Measurements from ENCODE around the gene SNX20. TPM values are rescaled to one million over a fixed set of nuclear protein-coding genes. Genes with fewer than 3 reads are reported as not detected.
A peak's percentile ranks its signal among the peaks of the same experiment; 100 is the strongest.

SNX20 gene
- total RNA-seq, 5 donors from 2014 or later (not counting 1 experiment from before 2014, with no cell fraction given): 38.8 to 85.2 (median 69.6) TPM

- peak overlapping the region; percentile 76 for H3K27ac ChIP-seq (ENCODE audit: low read length)
- H3K9me3 Mint-ChIP-seq: no peaks in the 10 kb centered on the region
- ChIA-PET POLR2A (interaction anchor here (0.5 to 2.0 kb wide), 5 partner anchors 12 to 524 kb away, joined by 3 to 11 read pairs (median 3); partner anchors contain the start of gene CYLD (in 1 of the 2)), CTCF (interaction anchor here (0.5 to 2.7 kb wide), 5 partner anchors 12 to 399 kb away, joined by 7 to 17 read pairs (median 9); partner anchors contain the start of gene CYLD (in 1 of the 2))
- peaks cover 39% of the 10 kb centered on the region for H3K36me3 Mint-ChIP-seq
- no peak for DNase-seq
- H3K27me3 Mint-ChIP-seq: no peaks in the 10 kb centered on the region
- ATAC-seq (replicated peaks in 1 of 4): no peak
- H3K27ac Mint-ChIP-seq: peak overlapping the region; percentile 98 to 99
- H3K27me3 ChIP-seq (replicated peaks in 1 of 2; ENCODE audit: control insufficient read depth in 2 of 2, extremely low read depth in 1 of 2, insufficient read depth in 2 of 2, low read length in 1 of 2): no peaks in the 10 kb centered on the region
- 0% methylated on average over 1 of the region's 6 CpGs for WGBS (ENCODE audit: insufficient coverage)
- peak overlapping the region; percentile 89 to 100 for H3K4me3 ChIP-seq (ENCODE audit: control insufficient read depth in 1 of 2, extremely low read depth in 1 of 2, low read length in 1 of 2)
- peak overlapping the region; percentile 90 to 94 (median 94) for H3K4me3 Mint-ChIP-seq
- no peaks in the 10 kb centered on the region for H3K9me3 ChIP-seq
- H3K4me1 ChIP-seq (ENCODE audit: control insufficient read depth in 1 of 2, extremely low read depth in 1 of 2, insufficient read depth in 2 of 2, low read length in 2 of 2): peaks cover 52 to 87% of the 10 kb centered on the region in 2 experiments
- peaks cover 12 to 45% of the 10 kb centered on the region in 2 donors for H3K36me3 ChIP-seq (ENCODE audit: control insufficient read depth in 2 of 2, extremely low read depth in 1 of 2, insufficient read depth in 1 of 2, low read length in 1 of 2)
- peaks cover 84 to 89% (median 86%) of the 10 kb centered on the region in 3 donors for H3K4me1 Mint-ChIP-seq
These were observed 1.2 kb downstream of the SNX20 start for GRCh38 chr16:50679676-50680555.

GRCh38 chr16:50679266-50679665 is 1.8 kb downstream of the SNX20 start:
- Mint-ChIP-seq H3K4me1 (peaks cover 78 to 83% (median 80%) of the 10 kb centered on the region in 3 donors), H3K36me3 (peaks cover 45% of the 10 kb centered on the region), H3K27ac (peak overlapping the region; percentile 98 to 99), H3K27me3 (no peaks in the 10 kb centered on the region), H3K9me3 (no peaks in the 10 kb centered on the region), H3K4me3 (peak overlapping the region; percentile 90 to 94 (median 94))
- Histone ChIP-seq H3K4me1 (ENCODE audit: control insufficient read depth in 1 of 2, extremely low read depth in 1 of 2, insufficient read depth in 2 of 2, low read length in 2 of 2) (peaks cover 45 to 81% of the 10 kb centered on the region in 2 experiments), H3K27ac (ENCODE audit: low read length) (peak overlapping the region; percentile 76), H3K36me3 (ENCODE audit: control insufficient read depth in 2 of 2, extremely low read depth in 1 of 2, insufficient read depth in 1 of 2, low read length in 1 of 2) (peaks cover 14 to 51% of the 10 kb centered on the region in 2 donors), H3K27me3 (replicated peaks in 1 of 2; ENCODE audit: control insufficient read depth in 2 of 2, extremely low read depth in 1 of 2, insufficient read depth in 2 of 2, low read length in 1 of 2) (no peaks in the 10 kb centered on the region), H3K4me3 (ENCODE audit: control insufficient read depth in 1 of 2, extremely low read depth in 1 of 2, low read length in 1 of 2) (peak overlapping the region; percentile 89 to 100), H3K9me3 (no peaks in the 10 kb centered on the region)
- DNase-seq (no peak), ATAC-seq (replicated peaks in 1 of 4) (no peak)
- POLR2A ChIA-PET: interaction anchor here (0.6 to 1.5 kb wide), 4 partner anchors 11 to 522 kb away, joined by 3 to 7 read pairs (median 3); no protein-coding TSS in a partner anchor
- 68% methylated on average over 12 of the region's 14 CpGs for WGBS (ENCODE audit: insufficient coverage)
- CTCF ChIA-PET: interaction anchor here (0.5 to 2.7 kb wide), 7 partner anchors 10 to 654 kb away, joined by 3 to 17 read pairs (median 7); partner anchors contain the start of gene CNEP1R1 (in 1 of the 2)

GRCh38 chr16:50678531-50678930 is 2.6 kb downstream of the SNX20 start:
- ChIA-PET CTCF (interaction anchor here (1.1 to 2.6 kb wide), 9 partner anchors 9 to 654 kb away, joined by 3 to 9 read pairs (median 5); partner anchors contain the start of gene CNEP1R1 (in 1 of the 2)), POLR2A (interaction anchor here (0.5 to 1.5 kb wide), 5 partner anchors 11 to 521 kb away, joined by 3 to 7 read pairs (median 3); no protein-coding TSS in a partner anchor)
- DNase-seq (no peak), ATAC-seq (replicated peaks in 1 of 4) (no peak)
- H3K4me1 ChIP-seq (ENCODE audit: control insufficient read depth in 1 of 2, extremely low read depth in 1 of 2, insufficient read depth in 2 of 2, low read length in 2 of 2): peaks cover 39 to 74% of the 10 kb centered on the region in 2 experiments
- Mint-ChIP-seq H3K4me1 (peaks cover 70 to 76% (median 73%) of the 10 kb centered on the region in 3 donors), H3K27ac (peak overlapping the region; percentile 98 to 99), H3K27me3 (no peaks in the 10 kb centered on the region), H3K9me3 (peaks cover 0 to 3% (median 2%) of the 10 kb centered on the region in 3 donors), H3K36me3 (peaks cover 52% of the 10 kb centered on the region), H3K4me3 (peak overlapping the region; percentile 90 to 94 (median 94))
- H3K27ac ChIP-seq (ENCODE audit: low read length): peak overlapping the region; percentile 76
- H3K36me3 ChIP-seq (ENCODE audit: control insufficient read depth in 2 of 2, extremely low read depth in 1 of 2, insufficient read depth in 1 of 2, low read length in 1 of 2): peaks cover 20 to 59% of the 10 kb centered on the region in 2 donors
- 60% methylated on average over 2 of the region's 3 CpGs for WGBS (ENCODE audit: insufficient coverage)
- H3K4me3 ChIP-seq (ENCODE audit: control insufficient read depth in 1 of 2, extremely low read depth in 1 of 2, low read length in 1 of 2): peak overlapping the region; percentile 89 to 100
- no peaks in the 10 kb centered on the region for H3K27me3 ChIP-seq (replicated peaks in 1 of 2; ENCODE audit: control insufficient read depth in 2 of 2, extremely low read depth in 1 of 2, insufficient read depth in 2 of 2, low read length in 1 of 2)
- peaks cover 2% of the 10 kb centered on the region for H3K9me3 ChIP-seq

- POLR2A ChIA-PET: interaction anchor here in 1 of 2 donors (0.7 to 0.9 kb wide), 2 partner anchors 8 to 11 kb away, joined by 3 to 4 read pairs; no protein-coding TSS in a partner anchor
- CTCF ChIA-PET: interaction anchor here in 1 of 2 donors (1.2 to 2.6 kb wide), 5 partner anchors 9 to 652 kb away, joined by 4 to 9 read pairs (median 5); partner anchors contain the start of gene CNEP1R1
- peaks cover 4% of the 10 kb centered on the region for H3K9me3 ChIP-seq
- Mint-ChIP-seq H3K9me3 (peaks cover 0 to 3% (median 2%) of the 10 kb centered on the region in 3 donors), H3K4me3 (peak overlapping the region; percentile 43 to 94 (median 59)), H3K36me3 (peaks cover 62% of the 10 kb centered on the region), H3K27ac (peak overlapping the region; percentile 98 to 99), H3K4me1 (peaks cover 58 to 64% (median 61%) of the 10 kb centered on the region in 3 donors), H3K27me3 (no peaks in the 10 kb centered on the region)
- WGBS (ENCODE audit: insufficient coverage): 86% methylated on average over 7 of the region's 7 CpGs
- peaks cover 31 to 69% of the 10 kb centered on the region in 2 donors for H3K36me3 ChIP-seq (ENCODE audit: control insufficient read depth in 2 of 2, extremely low read depth in 1 of 2, insufficient read depth in 1 of 2, low read length in 1 of 2)
- no peak overlapping the region for H3K4me3 ChIP-seq (ENCODE audit: control insufficient read depth in 1 of 2, extremely low read depth in 1 of 2, low read length in 1 of 2)
- no peaks in the 10 kb centered on the region for H3K27me3 ChIP-seq (replicated peaks in 1 of 2; ENCODE audit: control insufficient read depth in 2 of 2, extremely low read depth in 1 of 2, insufficient read depth in 2 of 2, low read length in 1 of 2)
- peaks cover 28 to 62% of the 10 kb centered on the region in 2 experiments for H3K4me1 ChIP-seq (ENCODE audit: control insufficient read depth in 1 of 2, extremely low read depth in 1 of 2, insufficient read depth in 2 of 2, low read length in 2 of 2)
- DNase-seq (peak in 1 of 35 experiments; percentile 47), ATAC-seq (replicated peaks in 1 of 4) (no peak)
- H3K27ac ChIP-seq (ENCODE audit: low read length): peak overlapping the region; percentile 52
These were observed 3.8 kb downstream of the SNX20 start for GRCh38 chr16:50677351-50677750.

- H3K4me1 Mint-ChIP-seq: peaks cover 53 to 58% (median 56%) of the 10 kb centered on the region in 3 donors
- ATAC-seq (replicated peaks in 1 of 4): no peak
- DNase-seq: no peak
- ChIA-PET CTCF (interaction anchor here in 1 of 2 donors (1.7 to 2.6 kb wide), 2 partner anchors 9 to 11 kb away, joined by 6 to 9 read pairs; no protein-coding TSS in a partner anchor), POLR2A (interaction anchor here in 1 of 2 donors (0.6 kb wide), 1 partner anchor 67 kb away, joined by 3 read pairs; no protein-coding TSS in a partner anchor)
- Histone ChIP-seq H3K36me3 (ENCODE audit: control insufficient read depth in 2 of 2, extremely low read depth in 1 of 2, insufficient read depth in 1 of 2, low read length in 1 of 2) (peaks cover 37 to 75% of the 10 kb centered on the region in 2 donors), H3K4me3 (ENCODE audit: control insufficient read depth in 1 of 2, extremely low read depth in 1 of 2, low read length in 1 of 2) (no peak overlapping the region), H3K27ac (ENCODE audit: low read length) (peak overlapping the region; percentile 52), H3K4me1 (ENCODE audit: control insufficient read depth in 1 of 2, extremely low read depth in 1 of 2, insufficient read depth in 2 of 2, low read length in 2 of 2) (peaks cover 25 to 58% of the 10 kb centered on the region in 2 experiments), H3K9me3 (peaks cover 9% of the 10 kb centered on the region), H3K27me3 (replicated peaks in 1 of 2; ENCODE audit: control insufficient read depth in 2 of 2, extremely low read depth in 1 of 2, insufficient read depth in 2 of 2, low read length in 1 of 2) (no peaks in the 10 kb centered on the region)
- H3K4me3 Mint-ChIP-seq: peak overlapping the region; percentile 43 to 94 (median 59)
- no peaks in the 10 kb centered on the region for H3K27me3 Mint-ChIP-seq
- H3K9me3 Mint-ChIP-seq: peaks cover 0 to 6% (median 5%) of the 10 kb centered on the region in 3 donors
- 99% methylated on average over 7 of the region's 9 CpGs for WGBS (ENCODE audit: insufficient coverage)
- H3K27ac Mint-ChIP-seq: peak overlapping the region; percentile 98 to 99
- peaks cover 68% of the 10 kb centered on the region for H3K36me3 Mint-ChIP-seq
These were observed 4.4 kb downstream of the SNX20 start for GRCh38 chr16:50676684-50677225.

Measured in T-cell (primary cell).